GM23248 (cell line): ENCODE results near the gene SESN1. TPM values are rescaled to one million over a fixed set of nuclear protein-coding genes. Genes with fewer than 3 reads are reported as not detected.
A peak's percentile ranks its signal among the peaks of the same experiment; 100 is the strongest.

Source experiments
- DNase-seq: peaks from one replicate; pipeline ENCODE4 v3.0.0-alpha.2; 2015
- H2AFZ ChIP-seq: fragments of 200-600 bp; sonication (generic); 2 replicates; pipeline ENCODE4 v1.6.1; 2016; ENCODE audit warnings: antibody characterized with exemption
- H3F3A ChIP-seq: fragments of 200-600 bp; sonication (generic); 2 replicates; pipeline ENCODE4 v1.6.1; 2016; ENCODE audit warnings: mild to moderate bottlenecking, antibody characterized with exemption, mixed run types; ENCODE audit not compliant: insufficient read depth
- H3K27ac ChIP-seq: fragments of 200-600 bp; sonication (generic); 2 replicates; pipeline ENCODE4 v1.5.1; 2016; ENCODE audit warnings: mild to moderate bottlenecking
- H3K27me3 ChIP-seq: fragments of 200-600 bp; sonication (generic); replicated peaks from 2 replicates; pipeline ENCODE4 v1.6.1; 2016; ENCODE audit warnings: mild to moderate bottlenecking; ENCODE audit not compliant: insufficient read depth
- H3K36me3 ChIP-seq: fragments of 200-600 bp; sonication (generic); 2 replicates; pipeline ENCODE4 v1.6.1; 2016; ENCODE audit warnings: low read depth, mild to moderate bottlenecking
- H3K4me1 ChIP-seq: fragments of 200-600 bp; sonication (generic); 2 replicates; pipeline ENCODE4 v1.6.1; 2016; ENCODE audit warnings: mild to moderate bottlenecking; ENCODE audit not compliant: insufficient read depth
- H3K4me2 ChIP-seq: fragments of 200-600 bp; sonication (generic); one replicate; pipeline ENCODE4 v1.6.1; 2016; ENCODE audit warnings: mild to moderate bottlenecking; ENCODE audit not compliant: unreplicated experiment
- H3K4me3 ChIP-seq: fragments of 200-600 bp; sonication (generic); 2 replicates; pipeline ENCODE4 v1.5.1; 2016; ENCODE audit warnings: mild to moderate bottlenecking
- H3K79me2 ChIP-seq: fragments of 200-600 bp; sonication (generic); 2 replicates; pipeline ENCODE4 v1.6.1; 2016; ENCODE audit warnings: mild to moderate bottlenecking; ENCODE audit not compliant: insufficient read depth
- H3K9ac ChIP-seq: fragments of 200-600 bp; sonication (generic); 2 replicates; pipeline ENCODE4 v1.6.1; 2016; ENCODE audit warnings: mild to moderate bottlenecking
- H3K9me2 ChIP-seq: fragments of 200-600 bp; sonication (generic); 2 replicates; pipeline ENCODE4 v1.6.1; 2016; ENCODE audit warnings: mixed run types, mild to moderate bottlenecking, moderate library complexity; ENCODE audit not compliant: insufficient read depth
- H3K9me3 ChIP-seq: fragments of 200-600 bp; sonication (generic); one replicate; pipeline ENCODE4 v1.6.1; 2017; ENCODE audit warnings: low read depth
- H4K20me1 ChIP-seq: fragments of 200-600 bp; sonication (generic); 2 replicates; pipeline ENCODE4 v1.6.0; 2016; ENCODE audit not compliant: insufficient read depth
- EZH2 ChIP-seq: fragments of 200-600 bp; sonication (generic); IDR thresholded peaks from 2 replicates; pipeline ENCODE4 v1.6.1; 2018; ENCODE audit warnings: antibody characterized with exemption, mild to moderate bottlenecking; ENCODE audit not compliant: insufficient read depth, poor library complexity, severe bottlenecking
- EZH2phosphoT487 ChIP-seq: fragments of 200-600 bp; sonication (generic); IDR thresholded peaks from 2 replicates; pipeline ENCODE4 v1.6.1; 2018; ENCODE audit warnings: antibody characterized with exemption, moderate library complexity, mild to moderate bottlenecking, low read depth; ENCODE audit not compliant: insufficient read depth
- WGBS, 2 experiments: methylation state at CpG; one replicate each; pipeline ENCODE4 v1.1.6; 2015 to 2017; ENCODE audit warnings: low lambda C conversion rate in 2 of 2, low coverage in 1 of 2; ENCODE audit errors: missing lambda C conversion rate in 2 of 2; 5-methylcytosine and 5-hydroxymethylcytosine counted together
- in situ Hi-C: fragments of 300-500 bp; cut with MboI; formaldehyde crosslinking; loops from 2 replicates; pipeline ENCODE4 v1.15.0; 2020
- polyA plus RNA-seq: library from polyadenylated mRNA; unstranded; fragments of >200 nt; fragmentation: Nextera tagmentation; extraction: Ambion mirVana; gene quantifications from 2 replicates; pipeline ENCODE4 v1.2.1, GENCODE V29; 2016
- total RNA-seq: library from RNA; depleted of rRNA; stranded (reverse); fragments of >200 nt; shearing (Covaris generic); gene quantifications from 2 replicates; pipeline ENCODE4 v1.2.3, GENCODE V29; 2014

Gene SESN1
- total and polyA plus RNA-seq, 2 experiments from 2014 or later = 14.2 to 17.6 TPM

DNA sequence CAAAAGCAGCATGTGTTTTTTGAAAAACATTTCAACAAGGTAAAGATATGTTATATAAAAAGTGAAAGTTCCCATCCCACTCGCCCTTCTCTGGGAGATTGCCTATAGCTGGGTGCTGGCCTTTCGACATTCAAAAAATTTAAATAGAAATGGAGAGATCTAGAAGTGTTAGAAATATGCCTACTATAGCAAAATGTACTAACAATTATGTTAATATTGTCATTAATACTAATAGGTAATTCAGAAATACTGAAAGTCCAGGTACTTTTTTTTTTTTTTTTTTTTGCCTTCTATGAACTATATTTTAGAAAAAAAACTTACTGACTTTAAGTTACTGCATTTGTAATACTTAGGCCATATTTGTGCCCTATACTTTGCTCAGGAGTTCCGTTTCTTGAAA lies 87.1 kb downstream of the SESN1 start:
- Histone ChIP-seq H4K20me1 (no peaks in the 10 kb centered on the region), H3K4me3 (peak overlapping the region; percentile 81), H3K36me3 (no peaks in the 10 kb centered on the region), H3K9me3 (no peaks in the 10 kb centered on the region), H2AFZ (no peak overlapping the region), H3K9me2 (no peaks in the 10 kb centered on the region), H3F3A (peaks cover 2% of the 10 kb centered on the region), H3K4me1 (peaks cover 28% of the 10 kb centered on the region), H3K27me3 (no peaks in the 10 kb centered on the region), H3K79me2 (peaks cover 62% of the 10 kb centered on the region), H3K4me2 (peak overlapping the region; percentile 92), H3K9ac (peak overlapping the region; percentile 96; the same call in 1 of the 2 replicates), H3K27ac (no peak overlapping the region)
- WGBS, 2 experiments = 81 to 84% methylated on average over 3 of the region's 3 CpGs
- DNase-seq = no peak
- in situ Hi-C loops = no loop called here
- no peak for TF ChIP-seq EZH2phosphoT487

DNA sequence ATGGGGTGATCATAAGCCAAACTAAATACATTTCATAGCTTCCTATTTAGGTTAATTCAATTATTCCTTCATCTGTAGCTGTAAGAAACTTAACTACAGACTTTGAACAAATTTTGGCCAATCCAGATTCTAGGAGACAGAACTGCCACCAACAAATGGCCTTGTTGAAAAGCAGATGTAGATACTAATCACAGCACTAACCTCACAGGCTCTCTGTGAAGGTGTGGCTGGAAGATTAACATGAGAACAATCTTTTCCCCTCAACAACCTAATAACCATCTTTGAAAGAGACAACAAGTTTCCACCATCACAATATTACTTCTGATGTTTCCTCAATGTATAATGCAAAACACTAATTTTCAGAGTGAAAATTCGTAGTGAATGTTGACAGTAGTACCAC lies 87.8 kb downstream of the SESN1 start:
- no peaks in the 10 kb centered on the region for H3K36me3 ChIP-seq
- H4K20me1 ChIP-seq = no peaks in the 10 kb centered on the region
- H3K9me3 ChIP-seq = no peaks in the 10 kb centered on the region
- no peak overlapping the region for H3K9ac ChIP-seq
- H3F3A ChIP-seq = peaks cover 7% of the 10 kb centered on the region
- H3K9me2 ChIP-seq = no peaks in the 10 kb centered on the region
- H3K27ac ChIP-seq = no peak overlapping the region
- TF ChIP-seq EZH2 (no peak), EZH2phosphoT487 (no peak)
- H3K4me3 ChIP-seq = no peak overlapping the region
- DNase-seq = no peak
- in situ Hi-C loops = no loop called here
- H3K4me1 ChIP-seq = peaks cover 35% of the 10 kb centered on the region
- WGBS, 2 experiments = 91 to 94% methylated on average over 1 of the region's 1 CpG
- H3K27me3 ChIP-seq = no peaks in the 10 kb centered on the region
- H3K4me2 ChIP-seq = no peak overlapping the region
- H3K79me2 ChIP-seq = peaks cover 66% of the 10 kb centered on the region
- no peak overlapping the region for H2AFZ ChIP-seq

DNA sequence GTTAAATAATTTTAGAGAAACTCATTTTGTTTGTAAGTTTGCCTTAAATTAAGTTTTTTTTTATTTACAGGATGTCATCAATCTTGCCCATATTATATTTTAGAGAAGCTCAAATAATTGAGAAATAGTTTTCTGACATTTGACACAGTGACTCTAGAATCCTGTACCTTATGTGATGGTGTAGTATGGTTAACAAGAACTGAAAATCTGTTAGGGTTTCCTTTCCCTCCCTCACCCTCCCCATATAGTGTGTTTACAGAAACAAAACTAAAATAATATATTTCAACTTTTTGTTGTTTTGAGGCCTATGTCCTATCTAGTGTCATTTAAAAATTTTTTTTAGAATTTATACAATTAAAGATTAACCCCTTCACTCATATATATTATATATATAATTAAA lies 91.8 kb downstream of the SESN1 start:
- no peaks in the 10 kb centered on the region; the same call in 1 of the 2 replicates for H4K20me1 ChIP-seq
- H3K9me2 ChIP-seq = no peaks in the 10 kb centered on the region
- H3K27ac ChIP-seq = peak overlapping the region; percentile 67
- no peaks in the 10 kb centered on the region for H3K27me3 ChIP-seq
- H3K79me2 ChIP-seq = peaks cover 72% of the 10 kb centered on the region
- no peaks in the 10 kb centered on the region for H3K9me3 ChIP-seq
- no peak overlapping the region for H2AFZ ChIP-seq
- in situ Hi-C loops = no loop called here
- peaks cover 22% of the 10 kb centered on the region for H3K4me1 ChIP-seq
- no peak overlapping the region for H3K4me3 ChIP-seq
- peak overlapping the region; percentile 29; the same call in 1 of the 2 replicates for H3K9ac ChIP-seq
- H3K36me3 ChIP-seq = peaks cover 26% of the 10 kb centered on the region
- H3F3A ChIP-seq = peaks cover 13% of the 10 kb centered on the region
- TF ChIP-seq EZH2 (no peak), EZH2phosphoT487 (no peak)
- no peak overlapping the region for H3K4me2 ChIP-seq
- DNase-seq = no peak

DNA sequence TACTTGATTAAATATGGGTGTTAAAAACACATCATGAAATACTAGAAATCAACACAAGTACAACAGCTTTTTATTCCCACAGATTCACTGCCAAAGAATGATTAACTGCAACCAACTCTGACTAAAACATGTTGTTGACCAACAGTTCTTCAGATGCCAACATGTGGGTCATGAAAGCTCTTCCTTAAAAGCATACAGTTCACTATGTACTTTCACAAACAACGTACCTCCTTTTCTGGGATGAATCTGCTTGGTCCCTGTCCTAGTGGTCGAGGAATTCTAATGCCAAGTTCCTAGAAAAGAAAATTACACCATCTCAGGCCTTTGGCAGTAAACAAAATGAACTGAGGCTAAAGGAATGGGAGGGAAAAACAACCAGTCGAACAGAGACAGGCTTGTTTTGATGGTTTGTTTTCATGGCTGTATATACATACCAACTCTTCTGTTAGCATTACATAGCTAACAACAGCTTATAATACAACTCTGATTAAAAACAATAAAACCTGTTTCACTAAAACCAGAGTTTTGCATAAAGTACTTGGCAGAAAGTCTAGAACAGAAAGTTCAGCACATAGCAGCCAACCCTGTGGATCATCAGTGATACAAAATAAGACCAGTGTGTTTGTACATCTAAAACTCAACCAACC lies 92.5 kb downstream of the SESN1 start:
- H3K79me2 ChIP-seq = peaks cover 65% of the 10 kb centered on the region
- H3K4me1 ChIP-seq = peaks cover 16% of the 10 kb centered on the region
- DNase-seq = peak; percentile 88
- in situ Hi-C loops = no loop called here
- peaks cover 13% of the 10 kb centered on the region for H3F3A ChIP-seq
- H3K4me2 ChIP-seq = peak overlapping the region; percentile 57
- no peaks in the 10 kb centered on the region; the same call in 1 of the 2 replicates for H4K20me1 ChIP-seq
- H2AFZ ChIP-seq = no peak overlapping the region; the same call in 1 of the 2 replicates
- 2% methylated on average over 3 of the region's 3 CpGs for WGBS, 2 experiments
- H3K9me2 ChIP-seq = no peaks in the 10 kb centered on the region
- no peaks in the 10 kb centered on the region for H3K27me3 ChIP-seq
- H3K36me3 ChIP-seq = peaks cover 31% of the 10 kb centered on the region
- peak overlapping the region; percentile 34 for H3K4me3 ChIP-seq
- TF ChIP-seq EZH2phosphoT487 (no peak), EZH2 (no peak)
- H3K27ac ChIP-seq = peak overlapping the region; percentile 67
- peak overlapping the region; percentile 29 for H3K9ac ChIP-seq
- no peaks in the 10 kb centered on the region for H3K9me3 ChIP-seq
